GM12892 (cell line): ENCODE data around the gene EVX1.

Experiments
- POLR2A ChIP-seq: IDR thresholded peaks from 2 replicates; pipeline ENCODE4 v1.6.1; 2011; ENCODE audit warnings: low read depth, low read length, control low read depth
- POLR2AphosphoS5 ChIP-seq: IDR thresholded peaks from 2 replicates; pipeline ENCODE4 v1.6.1; 2011; ENCODE audit warnings: low read depth, low read length, control low read depth
- TAF1 ChIP-seq: IDR thresholded peaks from 2 replicates; pipeline ENCODE4 v1.6.1; 2011; ENCODE audit warnings: low read depth, mild to moderate bottlenecking, control low read depth, low read length, borderline replicate concordance

- TF ChIP-seq POLR2AphosphoS5 (no peak), POLR2A (no peak), TAF1 (no peak)
These were observed 30.8 kb upstream of the EVX1 start for GRCh38 chr7:27211764-27212204.
